SIG-M5 (cell line): Measurements from ENCODE around the gene NDUFS4.
"Not testable (repeated sequence)": the region's sequence is repeated elsewhere in the genome, so short reads cannot be mapped to it uniquely, and the experiment has no call there.

Source experiments
- DNase-seq: peaks from one replicate; lab custom pipeline; 2025; lab: John Stamatoyannopoulos, UW

NDUFS4 gene

GRCh38 chr5:53575831-53576230 lies 15.4 kb downstream of the NDUFS4 start:
- DNase-seq = no peak

GRCh38 chr5:53576674-53577073 lies 16.2 kb downstream of the NDUFS4 start:
- no peak for DNase-seq

DNA sequence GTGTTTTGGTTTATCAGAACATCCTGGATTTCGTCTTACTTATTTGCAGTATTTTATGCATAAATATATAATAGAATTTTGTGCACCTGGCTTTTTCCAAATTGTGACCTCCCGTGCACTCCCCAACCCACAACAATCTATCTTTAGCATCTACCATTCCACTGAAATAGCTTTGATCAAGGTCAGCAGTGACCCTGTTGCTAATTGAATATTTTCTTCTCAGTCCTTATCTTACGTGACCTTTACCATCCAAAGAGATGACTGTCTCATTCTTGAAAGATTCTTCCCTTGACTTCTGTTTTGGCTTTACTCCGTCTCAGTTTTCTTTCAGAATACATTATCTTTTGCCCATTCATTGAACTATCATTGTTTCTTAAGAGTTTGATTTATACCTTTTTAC lies 18.4 kb downstream of the NDUFS4 start:
- no peak for DNase-seq

- no peak for DNase-seq
Observed at GRCh38 chr5:53580547-53580946, 20.1 kb downstream of the NDUFS4 start.

DNA sequence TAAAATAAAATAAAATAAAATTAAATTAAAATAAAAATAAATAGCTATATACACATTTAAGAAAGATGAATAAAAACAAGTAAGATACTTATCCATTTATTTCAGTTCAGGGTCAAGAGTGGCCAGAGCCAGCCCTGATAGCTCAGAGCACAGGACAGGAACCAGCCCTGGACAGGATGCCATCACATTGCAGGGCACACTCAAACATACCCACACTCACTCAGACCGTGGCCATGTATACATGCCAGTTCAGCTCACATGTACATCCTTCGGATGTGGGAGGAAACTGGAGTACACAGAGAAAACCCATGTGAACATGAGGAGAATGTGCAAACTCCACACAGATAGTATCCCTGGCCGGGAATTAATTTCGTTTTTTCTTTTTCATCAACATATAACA lies 21.8 kb downstream of the NDUFS4 start:
- no peak for DNase-seq

- DNase-seq = no peak
Observed at GRCh38 chr5:53590759-53591158, 30.3 kb downstream of the NDUFS4 start.

- DNase-seq = no peak
Observed at GRCh38 chr5:53594419-53594818, 34.0 kb downstream of the NDUFS4 start.

GRCh38 chr5:53597894-53598293 lies 37.5 kb downstream of the NDUFS4 start:
- no peak for DNase-seq

DNA sequence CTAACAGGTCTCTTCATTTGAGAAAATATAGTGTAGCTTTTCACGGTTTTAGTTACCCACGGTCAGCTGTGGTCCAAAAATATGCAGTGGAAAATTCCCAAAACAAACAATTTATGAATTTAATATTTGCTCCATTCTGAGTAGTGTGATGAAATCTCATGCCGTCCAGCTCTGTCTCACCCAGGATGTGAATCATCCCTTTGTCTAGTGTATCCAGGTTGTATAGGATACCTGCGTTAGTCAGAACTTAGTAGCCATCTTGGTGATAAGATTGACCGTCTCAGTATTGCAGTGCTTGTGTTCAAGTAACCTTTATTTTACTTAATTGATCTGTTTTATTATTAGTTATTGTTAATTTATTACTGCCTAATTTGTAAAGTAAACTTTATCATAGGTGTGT lies 41.1 kb downstream of the NDUFS4 start:
- no peak for DNase-seq

DNA sequence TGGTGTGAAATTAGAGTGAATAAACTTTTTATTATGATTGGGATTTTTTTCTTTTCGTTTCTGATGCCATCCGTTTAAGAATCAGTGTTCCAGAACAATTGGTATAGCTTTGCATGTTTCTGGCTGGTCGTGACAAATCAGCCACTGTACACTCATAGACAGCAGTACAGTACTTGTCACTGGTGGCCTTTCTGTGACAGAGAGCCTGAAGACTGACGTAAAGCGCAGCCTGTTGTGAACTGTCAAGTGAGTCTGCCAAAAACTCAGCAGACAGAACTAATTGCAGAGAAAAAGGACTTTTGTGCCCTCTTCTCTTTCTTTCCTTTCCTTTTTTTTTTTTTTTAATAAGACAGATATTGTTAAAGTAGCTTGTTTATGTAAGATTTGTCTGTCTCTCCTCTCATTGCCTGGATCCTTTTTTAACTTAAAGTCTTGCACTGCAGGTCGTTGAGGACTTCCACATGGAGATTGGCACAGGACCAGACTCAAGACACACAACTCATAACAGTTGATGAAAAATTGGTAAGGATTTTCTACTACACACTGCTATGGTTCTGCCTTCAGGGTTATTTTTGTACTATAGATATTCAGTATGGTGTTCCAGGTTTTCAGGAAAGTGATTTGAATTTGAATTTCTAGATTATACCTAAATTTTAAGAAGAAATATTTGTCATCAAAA lies 42.7 kb downstream of the NDUFS4 start:
- DNase-seq = no peak

DNA sequence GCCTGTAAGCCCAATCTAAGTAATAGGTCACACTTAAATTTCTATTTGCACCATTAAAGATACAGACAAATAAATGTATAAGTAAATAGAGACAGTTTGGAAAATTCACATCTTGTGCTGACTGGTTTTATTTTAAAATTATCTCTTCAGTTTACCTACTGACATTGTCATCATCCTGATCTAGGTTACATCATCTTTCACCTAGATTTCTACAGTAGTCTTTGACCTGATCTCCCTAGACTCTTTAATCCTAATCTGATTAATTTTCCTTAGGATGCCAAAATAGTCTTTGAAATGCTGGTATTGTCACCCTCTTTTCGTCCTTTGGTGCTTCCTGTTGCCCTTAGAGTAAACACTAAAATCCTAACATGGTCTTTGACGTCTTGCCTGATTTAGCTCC lies 43.9 kb downstream of the NDUFS4 start:
- DNase-seq = no peak

- no peak for DNase-seq
Observed at GRCh38 chr5:53607886-53608285, 47.4 kb downstream of the NDUFS4 start.

DNA sequence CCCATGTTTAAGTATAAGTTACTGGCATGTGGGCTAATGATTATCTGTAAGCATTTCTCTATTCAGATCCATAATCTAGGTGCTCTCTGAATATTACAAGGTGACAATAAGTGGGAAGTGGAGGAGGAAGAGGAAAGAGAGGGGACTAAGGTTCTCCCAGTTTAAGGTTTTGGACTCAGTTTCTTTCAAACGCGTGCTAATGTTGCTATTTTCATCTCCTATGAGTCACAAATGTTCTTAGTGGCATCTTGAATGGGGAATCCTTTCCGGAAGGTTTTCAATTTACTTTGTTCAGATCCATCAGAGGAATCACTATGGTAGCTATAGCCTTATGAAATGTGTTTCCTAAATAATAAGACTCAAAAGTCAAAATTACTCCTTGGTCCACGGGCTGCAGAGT lies 48.5 kb downstream of the NDUFS4 start:
- DNase-seq = not testable (repeated sequence)

- no peak for DNase-seq
Observed at GRCh38 chr5:53613061-53613460, 52.6 kb downstream of the NDUFS4 start.

- DNase-seq = no peak
Observed at GRCh38 chr5:53613536-53613935, 53.1 kb downstream of the NDUFS4 start.

GRCh38 chr5:53614376-53614885 lies 54.0 kb downstream of the NDUFS4 start:
- no peak for DNase-seq

GRCh38 chr5:53616939-53617549 lies 56.6 kb downstream of the NDUFS4 start:
- no peak for DNase-seq

- no peak for DNase-seq
Observed at GRCh38 chr5:53631251-53631650, 70.8 kb downstream of the NDUFS4 start.

- no peak for DNase-seq
Observed at GRCh38 chr5:53642061-53642460, 81.6 kb downstream of the NDUFS4 start.

DNA sequence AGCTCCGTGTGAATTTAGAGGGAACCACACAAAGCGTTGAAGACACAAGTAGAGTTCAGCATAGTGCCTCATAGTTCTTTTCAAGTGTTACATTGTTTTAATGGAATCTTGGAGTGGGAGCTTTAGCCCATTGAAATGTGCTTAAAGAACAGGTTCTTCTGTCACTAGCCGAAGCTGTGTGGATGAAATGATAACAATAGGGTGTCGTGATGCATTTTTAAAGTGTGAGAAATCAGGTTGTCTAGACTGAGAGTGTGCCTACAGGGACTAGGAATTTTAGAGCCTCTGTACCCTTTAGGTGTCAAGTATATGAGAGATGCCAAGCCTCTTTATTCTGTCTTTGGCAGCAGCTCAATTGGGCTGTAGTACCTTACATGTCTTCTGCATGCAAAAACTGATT lies 83.0 kb downstream of the NDUFS4 start:
- no peak for DNase-seq

GRCh38 chr5:53645078-53645477 lies 84.6 kb downstream of the NDUFS4 start:
- DNase-seq = no peak

- no peak for DNase-seq
Observed at GRCh38 chr5:53649352-53649751, 88.9 kb downstream of the NDUFS4 start.

DNA sequence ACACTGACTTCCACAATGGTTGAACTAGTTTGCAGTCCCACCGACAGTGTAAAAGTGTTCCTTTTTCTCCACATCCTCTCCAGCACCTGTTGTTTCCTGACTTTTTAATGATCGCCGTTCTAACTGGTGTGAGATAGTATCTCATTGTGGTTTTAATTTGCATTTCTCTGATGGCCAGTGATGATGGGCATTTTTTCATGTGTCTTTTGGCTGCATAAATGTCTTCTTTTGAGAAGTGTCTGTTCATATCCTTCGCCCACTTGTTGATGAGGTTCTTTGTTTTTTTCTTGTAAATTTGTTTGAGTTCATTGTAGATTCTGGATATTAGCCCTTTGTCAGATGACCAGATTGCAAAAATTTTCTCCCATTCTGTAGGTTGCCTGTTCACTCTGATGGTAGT lies 100.1 kb downstream of the NDUFS4 start:
- not testable (repeated sequence) for DNase-seq

DNA sequence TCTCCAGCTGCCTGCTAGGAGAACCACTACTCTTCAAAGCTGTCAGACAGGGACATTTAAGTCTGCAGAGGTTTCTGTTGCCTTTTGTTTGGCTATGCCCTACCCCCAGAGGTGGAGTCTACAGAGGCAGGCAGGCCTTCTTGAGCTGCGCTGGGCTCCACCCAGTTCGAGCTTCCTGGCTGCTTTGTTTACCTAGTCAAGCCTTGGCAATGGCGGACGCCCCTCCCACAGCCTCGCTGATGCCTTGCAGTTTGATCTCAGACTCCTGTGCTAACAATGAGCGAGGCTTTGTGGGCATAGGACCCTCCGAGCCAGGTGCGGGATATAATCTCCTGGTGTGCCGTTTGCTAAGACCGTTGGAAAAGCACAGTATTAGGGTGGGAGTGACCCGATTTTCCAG lies 104.9 kb downstream of the NDUFS4 start:
- DNase-seq = not testable (repeated sequence)
